Transverse colon (tissue), 4 donors: Measurements from ENCODE around the gene ME3. TPM values are rescaled to one million over a fixed set of nuclear protein-coding genes. Genes with fewer than 3 reads are reported as not detected.

Experiments used
- DNase-seq: peaks from one replicate; pipeline ENCODE4 v3.0.0-alpha.2; 2019
- H3K27ac ChIP-seq, 4 donors: fragments of 200-600 bp; sonication (generic); 2 replicates each; pipeline ENCODE4 v1.5.1; 2016 to 2018; ENCODE audit warnings: inconsistent platforms in 4 of 4
- H3K27me3 ChIP-seq: fragments of 200-600 bp; sonication (generic); 2 replicates; pipeline ENCODE4 v1.5.1; 2017; ENCODE audit warnings: inconsistent platforms
- H3K36me3 ChIP-seq, 4 donors: fragments of 200-600 bp; sonication (generic); 2 replicates each; pipeline ENCODE4 v1.5.1; 2017 to 2019; ENCODE audit warnings: inconsistent platforms in 4 of 4
- H3K4me1 ChIP-seq, 4 donors: fragments of 200-600 bp; sonication (generic); 2 replicates each; pipeline ENCODE4 v1.5.1; 2017 to 2020; ENCODE audit warnings: inconsistent platforms in 4 of 4
- H3K4me3 ChIP-seq, 4 donors: fragments of 200-600 bp; sonication (generic); 1 replicate in 1 of 4; 2 replicates in 3 of 4; pipeline versions ENCODE4 v1.5.1 to v1.6.1; 2017 to 2019; ENCODE audit warnings: inconsistent platforms in 4 of 4
- H3K9me3 ChIP-seq, 2 donors: fragments of 200-600 bp; sonication (generic); 2 replicates each; pipeline ENCODE4 v1.5.1; 2017 to 2019; ENCODE audit warnings: inconsistent platforms in 2 of 2
- CTCF ChIP-seq, 5 experiments: fragments of 200-600 bp in 3 of 5; fragments of 450-650 bp in 2 of 5; sonication (generic) in 3 of 5; IDR thresholded peaks; 1 replicate in 2 of 5; 2 replicates in 3 of 5; pipeline ENCODE4 v1.5.1; 2016 to 2017; ENCODE audit warnings: antibody characterized with exemption in 5 of 5, inconsistent platforms in 3 of 5, mild to moderate bottlenecking in 2 of 5, moderate library complexity in 1 of 5
- EP300 ChIP-seq: sonication (generic); formaldehyde crosslinking; IDR thresholded peaks from one replicate; pipeline ENCODE4 v1.6.1; 2017; ENCODE audit warnings: antibody characterized with exemption, low read depth
- POLR2A ChIP-seq: fragments of 450-650 bp; IDR thresholded peaks from one replicate; pipeline ENCODE4 v1.6.1; 2016; ENCODE audit warnings: antibody characterized with exemption, mild to moderate bottlenecking, moderate library complexity
- POLR2AphosphoS5 ChIP-seq, 3 donors: sonication (generic); formaldehyde crosslinking; IDR thresholded peaks; one replicate each; pipeline ENCODE4 v1.6.1; 2016; ENCODE audit warnings: antibody characterized with exemption in 3 of 3
- WGBS, 2 donors: methylation state at CpG; one replicate each; pipeline ENCODE4 v1.1.5; 2018; ENCODE audit warnings: low coverage in 1 of 2; 5-methylcytosine and 5-hydroxymethylcytosine counted together
- in situ Hi-C, 4 donors: fragments of 200-750 bp; cut with MboI; loops; one replicate each; pipeline versions ENCODE4 v1.15.0 to v1.15.1; 2017; ENCODE audit warnings: low sequenced_read_pairs in 3 of 4, low pct_ligation_motif_present in 1 of 4, low pct_unique_long_range_greater_than_20kb in 1 of 4
- intact Hi-C: fragments of 100-400 bp; cut with DNase I; formaldehyde crosslinking; loops from one replicate; pipeline ENCODE4 v1.15.1; 2023; ENCODE audit warnings: low total_unique reads
- total RNA-seq, 4 donors: library from RNA; depleted of rRNA; stranded (reverse); fragments of >200 nt; gene quantifications; one replicate each; pipeline ENCODE4 v1.1.0, GENCODE V29; 2016

Gene ME3
- total RNA-seq, 4 donors from 2014 or later: 91.8 to 258 (median 116) TPM

- Histone ChIP-seq H3K4me1 (peaks cover 0 to 24% (median 13%) of the 10 kb centered on the region in 4 donors), H3K36me3 (no peaks in the 10 kb centered on the region), H3K27me3 (no peaks in the 10 kb centered on the region), H3K9me3 (no peaks in the 10 kb centered on the region), H3K4me3 (no peak overlapping the region), H3K27ac (peak overlapping the region; percentile 11 to 43 (median 28))
- DNase-seq: no peak
- TF ChIP-seq POLR2AphosphoS5 (IDR thresholded peaks at IDR 0.05) (no peak), POLR2A (no peak), CTCF (IDR thresholded peaks at IDR 0.05) (no peak), EP300 (no peak)
- intact Hi-C loops: no loop called here
- in situ Hi-C loops: no loop called here
- WGBS, 2 donors: 50 to 60% methylated on average over 2 to 5 of the region's 5 CpGs
Measured at GRCh38 chr11:86519064-86519911, 153.1 kb downstream of the ME3 start.

DNA sequence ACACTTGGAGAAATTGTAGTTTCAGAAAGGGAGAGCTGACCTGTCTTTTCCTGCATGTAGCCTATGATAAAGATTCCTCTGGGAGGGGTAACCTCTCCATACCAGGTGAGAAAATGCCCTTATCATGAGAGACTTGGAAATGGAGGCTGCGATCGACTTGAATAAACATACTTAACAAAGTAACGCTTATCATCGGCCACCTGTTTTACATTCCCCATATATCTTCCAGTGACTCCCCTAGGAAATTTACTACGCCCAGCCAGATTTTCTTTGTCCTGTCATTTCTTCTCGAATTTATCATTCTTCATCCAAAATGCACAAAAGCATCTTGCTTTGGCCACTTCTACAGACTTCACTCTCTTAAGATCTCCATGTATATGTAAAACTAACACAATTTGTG lies 154.2 kb downstream of the ME3 start:
- no peaks in the 10 kb centered on the region for H3K9me3 ChIP-seq
- H3K27me3 ChIP-seq: no peaks in the 10 kb centered on the region
- DNase-seq: no peak
- in situ Hi-C loops (no loop called here), intact Hi-C loops (no loop called here)
- TF ChIP-seq CTCF (IDR thresholded peaks at IDR 0.05) (no peak), EP300 (no peak)
- no peaks in the 10 kb centered on the region for H3K36me3 ChIP-seq
- H3K4me1 ChIP-seq: peaks cover 0 to 14% (median 6%) of the 10 kb centered on the region in 4 donors
- peak overlapping the region in 1 of 4 donors; percentile 33 for H3K27ac ChIP-seq
- H3K4me3 ChIP-seq: no peak overlapping the region
- 82% methylated on average over 6 of the region's 6 CpGs; no CpG with 5 or more reads in 1 of the 2 donors for WGBS, 2 donors

DNA sequence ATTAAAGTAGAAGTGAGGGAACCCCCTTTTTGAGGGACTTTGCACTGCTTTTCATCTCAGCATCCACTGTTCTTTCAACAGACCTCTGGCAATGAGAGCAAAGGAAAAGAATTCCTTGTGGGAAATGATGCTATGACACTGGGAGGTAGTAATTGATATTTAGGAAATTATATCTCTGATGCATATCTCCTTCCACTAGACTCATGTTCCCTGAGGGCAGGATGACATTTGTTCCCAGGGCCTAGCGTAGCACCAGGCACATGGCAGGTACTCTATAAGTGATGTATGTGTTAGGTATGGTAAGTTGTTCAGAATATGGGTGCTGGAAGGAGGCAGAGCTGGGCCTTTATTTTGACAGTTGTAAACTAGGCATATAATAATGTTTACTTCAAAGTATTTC lies 154.9 kb downstream of the ME3 start:
- intact Hi-C loops: no loop called here

More for the DNA sequence above, 154.9 kb downstream of the ME3 start:
- no peaks in the 10 kb centered on the region for H3K36me3 ChIP-seq
- TF ChIP-seq EP300 (no peak), POLR2A (no peak), CTCF (IDR thresholded peaks at IDR 0.05) (no peak), POLR2AphosphoS5 (IDR thresholded peaks at IDR 0.05) (no peak)
- 93 to 100% methylated on average over 1 of the region's 1 CpG for WGBS, 2 donors
- no peak overlapping the region for H3K27ac ChIP-seq
- H3K27me3 ChIP-seq: no peaks in the 10 kb centered on the region
- H3K9me3 ChIP-seq: no peaks in the 10 kb centered on the region
- DNase-seq: no peak
- peaks cover 0 to 19% (median 6%) of the 10 kb centered on the region in 4 donors for H3K4me1 ChIP-seq
- no peak overlapping the region for H3K4me3 ChIP-seq
- in situ Hi-C loops: no loop called here
